Astrocyte (in vitro differentiated cells and primary cell): ENCODE data around the gene PPP2R5E.

Experiments used
- CTCF ChIP-seq: IDR thresholded peaks from 2 replicates; pipeline ENCODE4 v1.5.1; 2011; ENCODE audit warnings: low read depth, mild to moderate bottlenecking, inconsistent platforms, low read length, moderate library complexity; ENCODE audit not compliant: insufficient read depth
- EZH2 ChIP-seq: IDR thresholded peaks from 2 replicates; pipeline ENCODE4 v1.6.1; 2012; ENCODE audit warnings: mild to moderate bottlenecking, low read length, inconsistent platforms; ENCODE audit not compliant: insufficient read depth

DNA sequence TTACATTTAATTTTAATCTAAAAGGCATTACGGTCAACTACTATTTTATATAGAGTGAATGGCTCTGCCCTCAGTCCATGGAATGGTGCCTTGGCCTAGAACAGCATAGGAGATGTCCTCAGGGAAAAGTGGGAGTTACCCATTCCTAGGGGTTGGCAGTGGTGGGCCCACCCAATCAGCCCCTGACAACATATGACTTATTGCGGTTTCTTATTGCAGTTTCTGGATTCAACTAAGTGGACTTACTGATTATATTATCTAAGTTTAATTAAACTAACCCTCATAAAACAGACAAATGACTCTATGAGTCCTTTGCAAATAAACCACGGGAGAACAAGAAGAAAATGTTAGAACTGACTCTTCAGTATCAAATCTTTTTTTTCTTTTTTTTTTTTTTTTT lies 2.3 kb upstream of the PPP2R5E start:
- no peak for TF ChIP-seq CTCF
- no peak for TF ChIP-seq EZH2
